ENCODE results near the gene NRXN2.

GRCh38 chr11:64580412-64580811 lies 142.6 kb downstream of the NRXN2 start:
- TF ChIP-seq EZH2 (IDR thresholded peaks at IDR 0.05; ENCODE audit: insufficient read depth, poor library complexity, severe bottlenecking): no peak
- TF ChIP-seq EZH2phosphoT487 (IDR thresholded peaks at IDR 0.05; ENCODE audit: insufficient read depth, low read depth): no peak

All from GM23248 (cell line).